Tongue (tissue), 2 donors: ENCODE measurements around the gene COX17. TPM values are rescaled to one million over a fixed set of nuclear protein-coding genes. Genes with fewer than 3 reads are reported as not detected.
A peak's percentile ranks its signal among the peaks of the same experiment; 100 is the strongest.

Experiments
- DNase-seq: peaks from one replicate; pipeline ENCODE4 v3.0.0-alpha.2; 2015
- total RNA-seq: library from RNA; depleted of rRNA; stranded (reverse); fragments of >200 nt; gene quantifications from one replicate; pipeline ENCODE4 v1.2.3, GENCODE V29; 2014

Gene COX17
- total RNA-seq, 1 donor from 2014 or later, result 17.2 TPM

DNA sequence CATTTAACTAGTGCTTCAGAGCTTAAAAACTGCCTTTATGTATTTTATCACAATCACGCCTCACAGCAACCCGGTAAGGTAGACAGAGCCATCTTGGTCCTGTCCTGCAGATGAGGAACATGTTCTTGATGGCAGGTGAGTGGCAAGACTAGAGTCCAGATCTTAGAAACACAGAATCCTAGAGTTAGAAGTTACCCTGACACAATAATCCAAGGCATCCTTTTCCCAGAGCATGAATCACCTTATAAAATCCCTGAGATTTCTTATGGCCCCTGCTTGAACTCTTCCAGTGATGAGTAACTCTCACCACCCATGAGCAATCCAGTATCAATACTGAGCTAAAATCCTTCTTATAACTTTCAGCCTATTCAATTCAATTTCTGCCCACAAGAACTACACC lies 33.7 kb downstream of the COX17 start:
- DNase-seq, result no peak

DNA sequence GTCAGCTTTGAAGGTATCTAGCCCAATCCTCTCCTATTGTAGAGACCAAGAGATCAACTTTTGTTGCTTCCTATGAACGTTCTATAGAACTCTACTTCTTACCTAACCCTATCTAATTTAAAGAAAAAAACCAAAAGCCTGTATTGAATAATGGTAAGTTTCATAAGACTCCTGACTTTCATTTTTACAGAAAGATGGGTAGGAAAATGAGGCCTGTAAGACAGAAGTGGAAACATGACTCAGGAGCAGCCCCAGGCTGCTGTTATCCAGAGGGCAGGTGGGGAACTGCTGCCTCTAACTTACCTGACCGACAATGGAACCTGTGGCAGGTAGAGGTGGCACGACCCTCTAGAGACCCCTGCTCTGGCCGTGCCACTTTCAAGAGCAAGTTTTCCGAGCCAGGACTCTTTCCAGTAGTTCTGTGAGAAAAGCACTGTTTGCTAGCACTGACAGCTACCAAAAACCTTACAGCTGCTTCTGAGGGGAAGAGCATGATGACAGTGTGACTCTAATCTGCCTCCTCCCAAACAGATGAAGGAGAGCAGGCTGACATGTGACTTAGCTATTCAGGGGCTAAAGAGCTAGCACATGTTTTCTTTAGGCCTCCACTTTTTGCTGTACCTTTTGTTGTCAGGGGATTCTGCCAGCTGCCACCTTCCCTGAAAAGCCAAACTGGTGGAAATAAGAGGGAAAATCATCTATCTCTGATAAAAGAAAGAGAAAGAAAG lies 34.3 kb downstream of the COX17 start:
- DNase-seq, result peak; percentile 57

DNA sequence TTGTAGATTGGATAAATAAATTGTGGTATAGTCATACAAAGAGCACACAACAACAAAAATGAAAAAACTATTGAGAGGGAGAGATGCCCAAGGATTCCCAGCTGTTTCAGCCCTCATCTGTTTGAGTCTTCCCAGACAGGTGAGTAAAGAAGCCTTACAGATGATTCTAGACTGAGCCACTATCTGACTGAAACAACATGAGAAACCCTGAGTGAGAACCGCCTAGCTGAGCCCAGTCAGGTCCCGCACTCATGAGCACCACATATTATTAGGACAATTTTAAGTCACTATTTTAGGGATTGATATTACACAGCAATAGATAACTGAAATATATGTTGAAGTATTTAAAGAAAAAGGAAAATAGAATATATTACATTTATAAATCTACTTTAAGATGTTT lies 35.8 kb downstream of the COX17 start:
- no peak for DNase-seq

DNA sequence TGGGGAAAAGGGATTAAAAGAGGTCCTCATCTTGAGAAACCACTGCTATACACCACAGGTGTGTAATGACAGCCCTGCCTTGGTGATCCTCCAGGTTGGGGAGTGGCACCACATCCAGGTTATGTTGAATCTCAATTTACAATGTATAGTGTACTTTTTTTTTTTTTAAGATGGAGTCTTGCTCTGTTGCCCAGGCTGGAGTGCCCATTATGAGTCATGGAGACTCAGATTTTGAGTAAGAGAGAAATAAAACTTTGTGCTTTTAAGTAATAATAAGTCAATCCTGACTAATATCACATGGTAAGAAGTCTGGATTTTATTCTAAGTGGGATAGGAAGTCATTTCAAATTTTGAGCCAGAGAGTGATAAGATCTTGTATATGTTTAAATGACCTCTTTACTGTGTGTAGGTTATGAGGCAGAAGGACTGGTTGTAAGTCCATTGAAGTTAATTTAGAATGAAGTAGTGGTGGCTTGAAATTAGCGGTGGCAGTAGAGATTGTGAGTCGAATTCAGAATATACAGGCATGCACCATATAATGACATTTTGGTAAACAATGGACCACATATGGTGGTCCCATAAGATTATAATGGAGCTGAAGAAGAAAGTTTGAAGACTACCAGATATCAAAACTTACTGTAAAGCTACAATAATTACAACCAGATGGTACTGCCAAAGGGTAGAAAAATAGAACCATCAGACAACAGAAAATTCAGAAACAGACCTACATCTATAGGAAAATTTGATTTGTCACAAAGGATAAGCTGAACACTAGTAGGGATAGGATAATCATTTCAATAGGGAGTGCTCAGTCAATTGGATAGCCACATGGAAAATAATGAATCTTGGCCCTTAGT lies 37.5 kb downstream of the COX17 start:
- DNase-seq, result no peak

DNA sequence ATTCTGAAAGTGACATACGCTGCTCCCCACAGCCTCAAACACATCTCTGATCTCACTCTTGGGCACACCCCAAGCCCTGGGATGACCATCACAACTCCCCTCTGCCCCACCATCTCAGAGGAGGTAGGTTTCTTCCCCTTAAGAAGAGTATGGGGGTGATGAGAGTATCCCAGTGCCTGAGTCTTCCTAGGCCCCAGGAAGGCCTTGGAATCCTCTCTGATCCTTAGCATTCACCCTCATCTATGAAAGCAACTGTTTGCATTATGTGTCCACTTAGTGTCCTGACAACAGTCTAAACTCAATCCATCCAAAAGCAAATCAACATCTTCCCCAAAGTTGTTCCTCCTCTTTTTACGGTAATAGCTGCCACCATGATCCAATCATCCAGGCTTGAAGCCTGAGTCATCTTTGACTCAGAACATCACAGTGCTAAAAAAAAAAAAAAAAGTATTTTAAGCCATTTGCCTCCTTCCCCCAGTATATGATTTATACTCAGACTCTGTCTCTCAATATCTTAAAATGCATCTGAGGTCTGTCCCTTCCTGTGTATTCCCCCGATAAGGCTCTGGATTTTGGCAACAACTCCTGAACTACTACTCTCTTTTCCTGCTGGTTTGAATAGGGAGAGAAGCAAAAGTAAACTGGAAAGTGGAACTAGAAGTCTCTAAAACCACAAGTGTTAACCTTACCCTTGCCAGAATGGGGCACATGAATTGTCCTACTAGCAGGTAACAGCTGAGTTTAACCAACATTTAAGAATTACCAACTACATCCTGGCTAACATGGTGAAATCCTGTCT lies 39.3 kb downstream of the COX17 start:
- DNase-seq, result no peak

DNA sequence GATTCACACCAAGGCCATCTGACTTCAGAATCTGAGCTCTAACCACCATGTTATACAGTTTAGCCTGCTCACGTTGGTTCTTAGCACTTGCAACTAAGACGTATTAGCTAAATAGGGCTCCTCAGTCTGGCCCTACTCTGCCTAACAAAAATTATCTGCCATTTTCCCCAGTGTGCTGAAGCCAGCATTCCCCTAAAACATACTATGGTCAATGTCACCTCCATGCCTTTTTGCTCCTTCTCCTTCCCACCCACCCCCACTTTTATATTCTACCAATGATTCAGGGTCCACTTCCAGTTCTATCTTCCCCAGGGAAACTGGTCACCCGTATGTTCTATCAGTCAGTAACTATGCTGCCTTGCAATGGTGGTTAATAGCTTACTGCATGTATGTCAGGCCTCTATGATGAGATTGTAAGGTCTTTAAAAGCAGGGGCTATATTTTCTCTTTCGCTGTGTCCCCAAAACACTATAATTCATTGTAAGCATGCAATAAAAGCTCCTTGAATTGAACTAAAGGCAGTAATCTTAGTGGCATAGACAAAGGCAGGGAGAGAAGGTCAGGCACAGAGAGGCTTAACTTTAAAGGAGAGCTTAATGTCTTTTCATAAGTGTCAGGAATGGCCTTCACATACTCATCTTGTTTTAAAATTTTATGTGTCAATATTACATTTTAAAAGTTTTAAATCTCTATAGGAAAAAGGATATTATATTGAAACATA lies 40.2 kb downstream of the COX17 start:
- no peak for DNase-seq

DNA sequence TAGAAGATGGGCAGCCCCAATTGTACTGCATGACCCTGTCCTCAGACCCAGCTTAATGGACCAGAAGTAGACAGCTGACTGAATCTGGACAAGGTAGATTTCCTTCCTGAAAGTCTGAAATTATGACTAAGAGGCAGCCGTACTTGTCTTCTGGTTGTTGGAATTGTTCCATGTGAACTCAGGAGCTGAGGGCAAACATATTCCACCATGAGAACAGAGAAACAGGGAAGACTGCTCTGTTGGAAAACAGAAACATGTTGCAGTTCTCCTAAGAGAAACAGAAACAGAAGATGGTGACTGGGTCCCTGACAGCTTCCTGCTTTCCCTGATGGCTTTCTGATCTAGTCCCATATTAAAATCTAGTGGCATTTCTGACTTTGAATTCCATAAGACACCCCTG lies 41.0 kb downstream of the COX17 start:
- DNase-seq, result no peak

DNA sequence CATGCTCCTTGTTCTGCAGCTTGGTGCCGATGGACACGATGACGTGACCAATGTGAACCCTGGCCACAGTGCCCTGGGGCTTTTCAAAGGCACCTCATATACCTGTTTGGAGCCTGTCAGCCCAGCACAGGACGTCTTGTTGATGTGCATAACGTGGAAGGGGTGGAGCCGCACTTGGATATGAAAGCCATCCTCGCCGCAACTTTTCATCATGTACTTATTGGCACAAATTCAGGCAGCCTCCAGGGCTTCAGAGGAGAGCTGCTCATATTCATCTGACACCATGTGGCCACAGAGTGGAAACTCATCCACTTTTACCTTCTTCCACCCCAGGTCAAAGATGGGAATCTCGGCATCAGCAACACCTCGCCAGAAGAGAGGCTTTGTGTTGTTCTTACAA lies 41.5 kb downstream of the COX17 start:
- DNase-seq, result no peak

DNA sequence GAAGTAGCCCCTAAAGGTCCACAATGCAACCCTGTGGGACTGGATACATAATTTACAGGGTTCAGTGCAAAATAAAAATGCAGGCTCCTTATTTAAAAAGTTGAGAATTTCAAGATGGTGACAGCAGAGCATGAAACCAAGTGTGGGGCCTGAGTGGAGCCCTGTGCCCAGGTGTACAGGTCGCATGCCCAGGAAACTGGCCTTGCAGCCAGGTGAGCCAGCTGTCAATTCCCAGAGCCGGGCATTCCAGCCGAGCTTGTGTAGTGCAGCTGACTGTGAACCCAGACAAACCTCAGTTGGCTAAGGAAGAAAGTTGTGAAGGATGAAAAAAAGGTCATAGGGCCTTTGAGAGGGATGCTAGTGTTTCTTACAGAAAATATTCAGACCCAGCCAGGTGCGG lies 44.4 kb downstream of the COX17 start:
- DNase-seq, result no peak

DNA sequence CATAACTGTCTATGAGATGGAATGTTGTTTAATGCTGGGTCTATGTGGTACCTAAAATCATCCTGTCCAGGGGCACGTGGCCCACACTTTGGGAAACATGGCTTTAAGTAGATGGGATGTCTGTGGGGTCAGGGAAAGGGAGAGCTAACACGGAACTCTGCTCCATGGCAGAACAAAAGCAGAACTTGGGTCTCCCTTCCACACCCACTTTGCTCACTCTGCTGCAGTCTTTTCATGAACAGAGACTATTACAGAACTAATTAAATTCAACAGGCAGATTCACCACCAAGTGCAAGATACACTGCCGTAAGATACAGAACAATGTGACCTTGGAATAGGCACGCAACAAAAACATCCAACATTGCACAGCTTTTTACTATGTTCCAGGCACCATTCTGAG lies 45.0 kb downstream of the COX17 start:
- DNase-seq, result no peak

DNA sequence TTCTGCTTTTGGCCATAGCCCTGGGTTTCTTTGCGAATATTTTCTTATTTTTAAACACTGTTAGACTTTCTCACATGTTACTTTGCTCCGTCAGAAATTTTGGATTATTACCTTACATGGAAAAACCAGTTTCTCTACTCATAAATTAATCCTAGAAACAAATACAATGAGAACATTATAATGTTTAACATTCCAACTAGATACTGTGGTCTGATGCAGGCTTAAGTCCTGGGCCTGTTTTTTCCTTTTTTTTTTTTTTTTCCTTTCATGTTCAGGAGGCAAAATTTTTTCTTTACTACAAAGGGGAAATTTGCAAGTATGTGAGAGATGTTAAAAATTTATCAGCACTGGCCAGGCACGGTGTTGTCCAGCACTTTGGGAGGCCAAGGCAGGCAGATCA lies 45.7 kb downstream of the COX17 start:
- no peak for DNase-seq

DNA sequence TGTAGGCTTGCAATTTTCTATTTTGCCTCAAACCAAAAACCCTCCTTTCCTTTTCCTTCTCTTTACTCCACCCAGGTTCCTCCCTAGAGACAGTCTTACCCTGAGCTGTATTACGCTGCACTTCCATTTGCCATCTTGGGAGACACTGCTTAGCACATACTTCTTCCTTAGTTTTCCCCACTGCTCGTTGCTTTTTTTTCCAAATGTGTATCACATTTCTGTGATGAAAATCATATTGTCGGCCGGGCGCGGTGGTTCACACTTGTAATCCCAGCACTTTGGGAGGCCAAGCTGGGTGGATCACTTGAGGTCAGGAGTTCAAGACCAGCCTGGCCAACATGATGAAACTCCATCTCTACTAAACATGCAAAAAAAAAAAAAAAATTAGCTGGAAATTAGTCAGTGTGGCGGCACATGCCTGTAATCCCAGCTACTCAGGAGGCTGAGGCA lies 46.3 kb downstream of the COX17 start:
- DNase-seq, result no peak

DNA sequence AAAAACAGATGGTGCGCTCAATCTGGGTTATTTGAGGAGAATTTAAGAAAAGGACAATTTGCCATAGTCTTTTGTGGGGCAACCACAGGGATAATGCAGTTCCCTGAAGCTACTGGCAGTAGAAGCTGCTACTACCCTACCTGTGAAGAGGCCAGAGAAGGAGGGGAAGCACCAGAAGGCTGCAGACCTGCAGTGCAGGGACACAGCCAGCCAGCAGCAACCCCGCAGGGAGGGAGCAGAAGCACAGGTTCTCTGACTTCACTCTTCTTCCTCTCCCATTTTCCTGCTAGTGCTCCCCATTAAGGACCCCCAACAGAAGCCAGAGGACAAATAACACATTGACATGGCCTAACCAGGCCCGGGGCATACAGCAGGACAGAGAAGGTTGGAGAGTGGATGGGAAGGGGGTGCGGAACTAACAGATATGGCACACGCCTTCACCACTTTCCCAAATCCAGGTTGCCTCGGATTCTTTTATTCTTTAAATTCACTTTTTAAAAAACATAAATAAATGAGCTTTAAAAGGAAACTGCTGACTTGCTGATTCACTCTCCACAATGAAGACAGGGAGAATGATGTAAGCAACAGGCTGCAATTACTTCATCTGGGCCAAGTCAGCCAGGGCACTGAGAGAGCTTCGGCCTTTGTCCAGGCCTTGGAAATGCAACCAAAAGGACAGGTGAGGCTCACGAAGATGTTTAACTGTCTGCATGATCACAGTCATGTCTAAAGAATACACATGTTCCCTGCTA lies 46.9 kb downstream of the COX17 start:
- no peak for DNase-seq

DNA sequence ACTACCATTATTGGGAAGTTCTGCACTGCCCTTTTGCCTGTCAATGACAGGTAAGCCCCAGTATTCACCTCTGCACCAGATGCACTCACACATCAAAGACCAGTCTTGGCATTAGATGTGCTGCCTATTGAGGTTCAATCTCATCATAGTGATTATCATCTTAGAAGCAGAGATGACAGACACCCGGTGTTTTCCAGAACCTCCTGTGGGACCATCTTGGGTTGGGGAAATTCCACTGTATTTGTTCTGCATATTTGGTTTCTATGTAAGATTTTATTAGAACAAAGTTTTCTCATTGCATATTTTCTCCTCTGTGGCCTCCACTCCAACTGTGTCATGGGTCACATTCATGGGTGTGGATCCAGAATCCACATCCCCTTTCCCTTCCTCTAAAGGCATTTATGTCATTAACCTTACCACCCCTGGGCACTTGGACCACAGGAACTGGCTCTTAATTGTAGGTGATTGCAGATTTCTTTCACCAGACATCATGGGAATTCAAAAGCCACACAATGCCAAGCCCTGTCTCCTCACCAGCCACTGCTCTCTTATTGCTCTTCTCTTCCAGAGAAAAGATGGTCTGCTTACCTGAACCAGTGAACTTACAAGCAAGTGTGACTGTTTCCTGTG lies 48.3 kb downstream of the COX17 start:
- no peak for DNase-seq

DNA sequence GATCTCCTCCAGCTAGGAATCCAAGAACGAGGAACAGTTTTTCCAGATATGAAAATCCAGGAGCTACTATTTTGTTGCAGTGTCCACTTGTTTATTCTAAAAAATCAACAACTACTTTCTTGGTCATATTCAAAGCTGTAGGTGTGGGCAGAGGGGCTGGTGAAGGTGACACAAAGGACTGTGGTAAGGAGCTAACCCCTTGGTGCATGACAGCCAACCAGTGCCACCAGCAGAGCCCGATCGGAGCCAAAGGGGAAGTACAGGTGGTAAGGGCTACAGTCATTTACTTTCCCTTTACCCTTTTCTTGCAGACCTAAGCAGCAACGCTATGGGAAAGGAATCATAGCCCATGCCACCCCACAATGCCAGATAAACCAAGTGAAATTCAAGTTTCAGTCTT lies 48.8 kb downstream of the COX17 start:
- DNase-seq, result no peak

DNA sequence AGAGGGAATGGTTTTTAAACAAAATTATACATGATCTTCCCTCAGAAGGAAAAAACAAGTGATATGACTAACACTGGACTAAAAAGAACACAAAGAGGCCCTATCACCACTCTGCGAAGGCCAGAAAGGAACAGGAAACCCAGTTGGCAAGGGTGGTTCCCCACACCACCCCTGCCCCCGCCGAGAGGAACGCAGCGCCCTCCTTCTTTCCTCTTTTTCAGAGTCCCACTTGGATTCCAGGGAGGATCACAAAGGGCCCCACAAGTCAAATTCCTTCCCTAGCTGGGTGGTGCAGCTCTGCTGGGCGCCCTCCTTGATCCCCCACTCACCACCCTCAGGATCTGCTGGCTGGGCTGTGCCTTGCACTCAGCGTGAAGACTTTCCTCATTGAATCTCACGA lies 49.7 kb downstream of the COX17 start:
- no peak for DNase-seq

DNA sequence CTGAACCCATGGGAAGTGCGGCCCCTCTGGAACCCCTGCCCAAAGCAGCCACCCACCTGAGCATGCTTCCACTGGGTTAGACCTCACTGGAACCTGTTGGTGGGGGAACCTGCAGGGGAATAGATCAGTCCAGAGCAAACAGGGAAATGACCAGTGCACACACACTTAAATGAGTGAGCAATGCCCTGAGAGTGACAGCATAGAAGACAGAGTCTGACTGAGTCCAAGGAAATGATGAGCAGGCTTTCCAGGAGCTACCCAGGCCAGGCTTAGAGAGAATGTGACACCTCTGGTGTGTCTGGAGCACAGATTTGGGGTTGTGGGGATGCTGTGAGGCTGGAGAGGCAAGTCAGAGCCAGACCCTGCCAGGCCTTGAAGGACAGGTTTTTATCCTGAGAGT lies 51.0 kb downstream of the COX17 start:
- DNase-seq, result no peak

DNA sequence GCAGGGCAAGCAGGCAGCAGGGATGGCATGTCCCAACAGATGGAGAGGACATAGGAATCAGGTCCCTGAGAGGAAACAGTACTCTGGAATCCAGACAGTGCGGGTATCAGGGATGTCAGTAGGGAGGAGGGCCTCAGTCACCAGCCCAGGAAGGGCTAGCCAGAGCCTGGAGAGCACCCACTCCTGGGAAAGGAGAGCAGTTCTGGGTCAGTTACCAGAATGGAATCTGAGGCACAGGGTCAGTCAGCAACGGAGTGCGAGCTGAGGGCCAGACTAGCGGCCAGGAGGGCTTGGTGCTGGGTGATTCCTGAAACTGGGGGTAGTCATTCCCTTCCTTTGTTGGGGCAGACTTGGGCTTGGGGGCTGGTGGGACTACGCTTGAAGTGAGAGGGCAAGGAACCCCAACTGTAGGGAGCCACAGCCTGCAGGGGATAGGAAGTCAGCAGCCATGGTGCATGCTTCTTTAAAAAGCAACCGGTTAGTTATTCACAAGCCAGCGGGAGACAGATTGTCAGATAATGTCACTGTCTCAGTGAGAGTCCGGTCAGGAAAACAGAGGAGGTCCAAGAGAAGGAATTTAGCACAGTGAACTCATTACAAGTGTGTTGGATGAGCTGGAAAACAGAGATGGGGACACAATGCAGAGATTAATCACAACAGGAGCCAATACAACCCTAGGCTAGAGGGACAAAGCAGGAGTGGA lies 51.6 kb downstream of the COX17 start:
- DNase-seq, result no peak

DNA sequence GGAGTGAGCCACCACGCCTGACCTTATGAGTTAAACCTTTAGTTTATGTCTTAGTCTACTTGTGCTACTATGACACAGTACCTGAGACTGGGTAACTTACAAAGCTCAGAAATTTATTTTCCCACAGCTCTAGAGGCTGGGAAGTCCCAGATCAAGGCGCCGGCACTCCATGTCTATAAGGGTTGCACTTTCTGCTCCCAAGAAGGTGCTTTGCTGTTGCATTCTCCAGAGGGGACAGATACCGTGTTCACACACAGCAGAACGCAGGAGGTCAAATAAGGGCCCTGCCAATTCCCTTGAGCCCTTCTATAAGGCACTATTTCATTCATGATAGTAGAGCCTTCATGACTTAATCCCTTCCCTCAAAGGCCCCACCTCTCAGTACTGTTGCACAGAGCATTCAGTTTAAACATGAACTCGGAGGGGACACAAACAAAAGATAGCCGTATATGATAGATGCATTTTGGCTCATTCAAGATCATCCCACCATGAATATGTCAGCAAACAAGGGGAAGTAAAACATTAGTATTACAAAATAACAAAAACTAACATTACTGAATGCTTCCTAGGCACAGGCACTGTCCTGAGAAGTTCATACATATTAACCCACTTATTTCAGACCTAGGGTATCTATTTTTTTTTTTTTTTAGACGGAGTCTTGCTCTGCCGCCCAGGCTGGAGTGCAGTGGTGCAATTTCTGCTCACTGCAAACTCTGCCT lies 53.0 kb downstream of the COX17 start:
- DNase-seq, result no peak

DNA sequence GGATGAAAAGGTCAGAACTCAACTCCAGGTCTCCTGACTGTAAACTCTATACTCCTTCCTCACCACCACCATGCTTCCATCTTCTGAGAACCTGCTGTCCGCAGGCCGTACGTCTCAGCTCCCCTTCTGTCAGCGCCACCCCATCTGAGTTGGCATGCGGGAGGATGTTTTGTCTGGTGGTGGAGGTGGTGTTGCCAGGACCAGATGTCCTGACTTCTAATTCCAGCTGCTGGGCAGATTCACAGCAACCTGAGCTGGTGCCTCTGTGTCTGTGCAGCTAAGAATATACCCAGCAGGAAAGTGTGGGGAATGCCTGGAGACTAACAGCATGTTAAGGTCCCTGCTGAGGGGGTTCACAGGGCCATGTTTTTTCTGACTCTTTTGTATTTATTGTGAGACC lies 56.3 kb downstream of the COX17 start:
- no peak for DNase-seq
